ENCODE data around the gene ZGRF1.

DNA sequence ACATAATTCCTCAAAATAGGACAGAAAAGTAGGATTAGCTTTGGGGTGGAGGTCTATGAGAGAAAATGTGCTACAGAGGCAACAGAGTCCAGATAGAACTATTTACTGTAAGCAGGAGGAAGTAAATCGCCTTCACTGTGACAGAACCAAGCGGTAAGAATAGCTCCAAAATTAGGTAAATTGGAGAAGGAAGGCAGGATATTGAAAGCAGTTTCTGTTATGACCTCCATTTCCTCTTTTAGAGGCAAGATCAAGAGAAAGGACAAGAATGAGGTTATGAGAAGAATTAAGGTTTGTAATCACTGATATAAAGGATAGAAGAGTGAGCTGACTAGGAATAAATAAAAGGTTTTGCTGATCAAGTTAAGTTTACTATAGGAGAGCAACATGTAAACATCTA lies 76.6 kb downstream of the ZGRF1 start:
- TF ChIP-seq CTCF (IDR thresholded peaks at IDR 0.05; ENCODE audit: borderline replicate concordance, extremely low read depth, low read length, poor library complexity, severe bottlenecking): no peak
- no peak for TF ChIP-seq EZH2 (IDR thresholded peaks at IDR 0.05; ENCODE audit: borderline replicate concordance, low read depth, low read length, severe bottlenecking)

Data from DND-41 (cell line).